HG02623 (cell line): ENCODE measurements around the gene EBP.
"Not testable (repeated sequence)": the region's sequence is repeated elsewhere in the genome, so short reads cannot be mapped to it uniquely, and the experiment has no call there.

Source experiments
- ATAC-seq: cut with Tn5 transposase; IDR thresholded peaks from one replicate; pipeline ENCODE4 v1.9.1; 2021; ENCODE audit warnings: moderate library complexity; ENCODE audit not compliant: unreplicated experiment

Gene EBP

GRCh38 chrX:48520976-48521352, 644 bp upstream of the EBP start:
- no peak for ATAC-seq

GRCh38 chrX:48522291-48522690, 683 bp downstream of the EBP start:
- no peak for ATAC-seq

- no peak for ATAC-seq
These were observed 2.1 kb downstream of the EBP start for GRCh38 chrX:48523682-48524081.

GRCh38 chrX:48525853-48526252, 4.2 kb downstream of the EBP start:
- ATAC-seq: not testable (repeated sequence)

GRCh38 chrX:48530736-48531135, 9.1 kb downstream of the EBP start:
- ATAC-seq: no peak

GRCh38 chrX:48531358-48531959, 9.9 kb downstream of the EBP start:
- ATAC-seq: no peak

- ATAC-seq: no peak
These were observed 10.6 kb downstream of the EBP start for GRCh38 chrX:48532161-48532560.

GRCh38 chrX:48533165-48533564, 11.6 kb downstream of the EBP start:
- no peak for ATAC-seq

- ATAC-seq: no peak
These were observed 17.2 kb downstream of the EBP start for GRCh38 chrX:48538641-48539344.

- ATAC-seq: peak; percentile 76
These were observed 17.9 kb downstream of the EBP start, which contains the start of gene TBC1D25 for GRCh38 chrX:48539345-48540027. TBC1D25 (plus strand) TSS chrX:48539714; CDS start chrX:48539798, 84 bp downstream.

- peak; percentile 34 for ATAC-seq
These were observed 18.4 kb downstream of the EBP start for GRCh38 chrX:48540028-48540375.

- ATAC-seq: no peak
These were observed 18.9 kb downstream of the EBP start for GRCh38 chrX:48540480-48540879.

- no peak for ATAC-seq
These were observed 19.7 kb downstream of the EBP start for GRCh38 chrX:48541140-48541814.

- no peak for ATAC-seq
These were observed 27.3 kb downstream of the EBP start for GRCh38 chrX:48548871-48549270.

GRCh38 chrX:48555731-48556325, 34.2 kb downstream of the EBP start:
- not testable (repeated sequence) for ATAC-seq

- no peak for ATAC-seq
These were observed 36.7 kb downstream of the EBP start for GRCh38 chrX:48558271-48558670.

GRCh38 chrX:48559636-48560035, 38.0 kb downstream of the EBP start:
- no peak for ATAC-seq

GRCh38 chrX:48560056-48560455, 38.4 kb downstream of the EBP start:
- no peak for ATAC-seq

- no peak for ATAC-seq
These were observed 39.1 kb downstream of the EBP start for GRCh38 chrX:48560681-48561080.

GRCh38 chrX:48569958-48570357, 48.4 kb downstream of the EBP start:
- no peak for ATAC-seq

- no peak for ATAC-seq
These were observed 52.2 kb downstream of the EBP start for GRCh38 chrX:48573690-48574269.
